Muscle of back (tissue), 11 donors: Measurements from ENCODE around the gene GPR108. TPM values are rescaled to one million over a fixed set of nuclear protein-coding genes. Genes with fewer than 3 reads are reported as not detected.
A peak's percentile ranks its signal among the peaks of the same experiment; 100 is the strongest.
"Not testable (repeated sequence)": the region's sequence is repeated elsewhere in the genome, so short reads cannot be mapped to it uniquely, and the experiment has no call there.

Source experiments
- DNase-seq, 3 donors: peaks; one replicate each; pipeline versions ENCODE4 v3.0.0 to v3.0.0-alpha.2; 2013
- polyA plus RNA-seq, 10 donors: library from polyadenylated mRNA; unstranded; fragments of 120-200 nt; gene quantifications; one replicate each; pipeline ENCODE4 v1.2.1, GENCODE V29; 2013; ENCODE audit not compliant: insufficient read length in 10 of 10

The GPR108 gene
- polyA plus RNA-seq, 10 donors: 20.9 to 37.4 (median 27.2) TPM

GRCh38 chr19:6721773-6722172 lies 15.6 kb downstream of the GPR108 start:
- no peak for DNase-seq

GRCh38 chr19:6721138-6721474 lies 16.3 kb downstream of the GPR108 start:
- no peak for DNase-seq

GRCh38 chr19:6720369-6721137 lies 16.8 kb downstream of the GPR108 start, which contains the start of gene C3:
TSS of gene C3 (minus strand) at chr19:6720650. CDS start at chr19:6720589, 61 bp downstream.
- DNase-seq: peak in 1 of 3 donors; percentile 57

- no peak for DNase-seq
These were observed 17.4 kb downstream of the GPR108 start for GRCh38 chr19:6719992-6720368.

GRCh38 chr19:6719540-6719861 lies 17.9 kb downstream of the GPR108 start:
- DNase-seq: no peak

- DNase-seq: no peak
These were observed 18.4 kb downstream of the GPR108 start for GRCh38 chr19:6718741-6719539.

GRCh38 chr19:6718111-6718740 lies 19.2 kb downstream of the GPR108 start:
- DNase-seq: no peak

- DNase-seq: no peak
These were observed 19.9 kb downstream of the GPR108 start for GRCh38 chr19:6717441-6717971.

GRCh38 chr19:6717036-6717435 lies 20.3 kb downstream of the GPR108 start:
- DNase-seq: no peak

GRCh38 chr19:6716610-6716970 lies 20.8 kb downstream of the GPR108 start:
- no peak for DNase-seq

- DNase-seq: no peak
These were observed 22.4 kb downstream of the GPR108 start for GRCh38 chr19:6714749-6715555.

- no peak for DNase-seq
These were observed 23.3 kb downstream of the GPR108 start for GRCh38 chr19:6713773-6714692.

- no peak for DNase-seq
These were observed 24.4 kb downstream of the GPR108 start for GRCh38 chr19:6712692-6713670.

GRCh38 chr19:6712231-6712630 lies 25.1 kb downstream of the GPR108 start:
- DNase-seq: no peak

- no peak for DNase-seq
These were observed 25.8 kb downstream of the GPR108 start for GRCh38 chr19:6711605-6712004.

- DNase-seq: no peak
These were observed 26.4 kb downstream of the GPR108 start for GRCh38 chr19:6711078-6711361.

- no peak for DNase-seq
These were observed 26.9 kb downstream of the GPR108 start for GRCh38 chr19:6710273-6711077.

GRCh38 chr19:6709549-6709948 lies 27.8 kb downstream of the GPR108 start:
- no peak for DNase-seq

- not testable (repeated sequence) for DNase-seq
These were observed 28.5 kb downstream of the GPR108 start for GRCh38 chr19:6708913-6709312.
